GM12878 (cell line): Measurements from ENCODE around the gene CTRB1. TPM values are rescaled to one million over a fixed set of nuclear protein-coding genes. Genes with fewer than 3 reads are reported as not detected.

Experiments used
- JUND ChIP-seq: IDR thresholded peaks from 2 replicates; pipeline ENCODE4 v1.6.1; 2012; ENCODE audit warnings: low read depth, mild to moderate bottlenecking, low read length, improper control_type of control experiment, moderate library complexity
- MXI1 ChIP-seq: fragments of 150-350 bp; IDR thresholded peaks from 2 replicates; pipeline ENCODE4 v1.6.1; 2011; ENCODE audit warnings: low read depth, mild to moderate bottlenecking, inconsistent platforms, low read length, improper control_type of control experiment
- SREBF1 ChIP-seq: IDR thresholded peaks from 2 replicates; pipeline ENCODE4 v1.6.1; 2012; ENCODE audit warnings: mild to moderate bottlenecking, low read length
- polyA plus RNA-seq, 11 experiments: library from polyadenylated mRNA; depleted of rRNA in 4 of 11; unstranded in 6 of 11; stranded (reverse) in 5 of 11; fragments of >200 nt; fragmentation: Nextera tagmentation in 4 of 11; fragmentation: Illumina TruSeq in 1 of 11; extraction: Ambion mirVana in 4 of 11; extraction: Trizol in 1 of 11; gene quantifications; 1 replicate in 1 of 11; 2 replicates in 10 of 11; pipeline versions ENCODE4 v1.2.1 to v1.2.3, GENCODE V29; 2011 to 2016; ENCODE audit warnings: inconsistent platforms in 2 of 11, missing spikeins in 2 of 11, low read depth in 1 of 11
- total RNA-seq, 4 experiments: library from RNA; depleted of rRNA in 3 of 4; stranded (reverse); fragments of >200 nt in 3 of 4; fragmentation: Illumina TruSeq in 1 of 4; extraction: Trizol in 1 of 4; gene quantifications; 2 replicates each; pipeline versions ENCODE4 v1.2.1 to v1.2.3, GENCODE V29; 2013 to 2021
- TF ChIP-seq, protein P1 (sequence below): fragments of 450-650 bp; formaldehyde crosslinking; IDR thresholded peaks from 2 replicates; pipeline ENCODE4 v1.5.0; 2022; ENCODE audit warnings: mild to moderate bottlenecking, missing genetic modification characterization
- TF ChIP-seq, protein P2 (sequence below): fragments of 450-650 bp; IDR thresholded peaks from 2 replicates; pipeline ENCODE4 v1.6.1; 2016; ENCODE audit warnings: mild to moderate bottlenecking, moderate library complexity, borderline replicate concordance

CTRB1 gene
- total and polyA plus RNA-seq, 10 of the 15 experiments (the other 5 are each of a cell fraction or from before 2014, with no cell fraction given), result 0.28 to 4.4 TPM; not detected in 8

DNA sequence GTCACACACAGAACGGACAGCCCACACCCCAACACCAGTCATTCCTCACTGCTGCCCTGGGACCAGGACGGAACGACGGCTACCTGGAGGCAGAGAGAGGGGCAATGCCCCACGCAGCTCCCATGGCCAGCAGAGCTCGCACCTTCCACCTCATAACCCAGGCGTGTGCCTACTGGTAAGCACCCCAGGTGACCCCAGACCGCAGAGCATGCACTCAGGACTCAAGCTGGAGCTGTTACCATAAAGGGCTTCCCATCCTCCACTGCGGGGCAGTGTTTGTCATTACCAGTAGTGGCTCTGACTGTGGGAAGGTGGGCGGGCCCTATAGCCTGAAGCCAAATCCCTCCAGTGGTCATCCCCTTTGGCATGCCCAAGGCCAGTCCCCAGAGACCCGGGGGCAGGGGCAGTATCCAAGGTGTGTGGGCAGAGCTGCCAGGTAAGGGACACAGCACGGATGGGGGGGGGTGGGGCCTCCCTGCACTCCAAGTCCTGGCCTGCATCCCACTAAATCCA lies 37.3 kb downstream of the CTRB1 start (continued):
- TF ChIP-seq, protein P1, sequence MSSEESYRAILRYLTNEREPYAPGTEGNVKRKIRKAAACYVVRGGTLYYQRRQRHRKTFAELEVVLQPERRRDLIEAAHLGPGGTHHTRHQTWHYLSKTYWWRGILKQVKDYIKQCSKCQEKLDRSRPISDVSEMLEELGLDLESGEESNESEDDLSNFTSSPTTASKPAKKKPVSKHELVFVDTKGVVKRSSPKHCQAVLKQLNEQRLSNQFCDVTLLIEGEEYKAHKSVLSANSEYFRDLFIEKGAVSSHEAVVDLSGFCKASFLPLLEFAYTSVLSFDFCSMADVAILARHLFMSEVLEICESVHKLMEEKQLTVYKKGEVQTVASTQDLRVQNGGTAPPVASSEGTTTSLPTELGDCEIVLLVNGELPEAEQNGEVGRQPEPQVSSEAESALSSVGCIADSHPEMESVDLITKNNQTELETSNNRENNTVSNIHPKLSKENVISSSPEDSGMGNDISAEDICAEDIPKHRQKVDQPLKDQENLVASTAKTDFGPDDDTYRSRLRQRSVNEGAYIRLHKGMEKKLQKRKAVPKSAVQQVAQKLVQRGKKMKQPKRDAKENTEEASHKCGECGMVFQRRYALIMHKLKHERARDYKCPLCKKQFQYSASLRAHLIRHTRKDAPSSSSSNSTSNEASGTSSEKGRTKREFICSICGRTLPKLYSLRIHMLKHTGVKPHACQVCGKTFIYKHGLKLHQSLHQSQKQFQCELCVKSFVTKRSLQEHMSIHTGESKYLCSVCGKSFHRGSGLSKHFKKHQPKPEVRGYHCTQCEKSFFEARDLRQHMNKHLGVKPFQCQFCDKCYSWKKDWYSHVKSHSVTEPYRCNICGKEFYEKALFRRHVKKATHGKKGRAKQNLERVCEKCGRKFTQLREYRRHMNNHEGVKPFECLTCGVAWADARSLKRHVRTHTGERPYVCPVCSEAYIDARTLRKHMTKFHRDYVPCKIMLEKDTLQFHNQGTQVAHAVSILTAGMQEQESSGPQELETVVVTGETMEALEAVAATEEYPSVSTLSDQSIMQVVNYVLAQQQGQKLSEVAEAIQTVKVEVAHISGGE (CRISPR knock-in tag), result no peak
- TF ChIP-seq JUND, result no peak
- no peak for TF ChIP-seq MXI1
- TF ChIP-seq, protein P2, sequence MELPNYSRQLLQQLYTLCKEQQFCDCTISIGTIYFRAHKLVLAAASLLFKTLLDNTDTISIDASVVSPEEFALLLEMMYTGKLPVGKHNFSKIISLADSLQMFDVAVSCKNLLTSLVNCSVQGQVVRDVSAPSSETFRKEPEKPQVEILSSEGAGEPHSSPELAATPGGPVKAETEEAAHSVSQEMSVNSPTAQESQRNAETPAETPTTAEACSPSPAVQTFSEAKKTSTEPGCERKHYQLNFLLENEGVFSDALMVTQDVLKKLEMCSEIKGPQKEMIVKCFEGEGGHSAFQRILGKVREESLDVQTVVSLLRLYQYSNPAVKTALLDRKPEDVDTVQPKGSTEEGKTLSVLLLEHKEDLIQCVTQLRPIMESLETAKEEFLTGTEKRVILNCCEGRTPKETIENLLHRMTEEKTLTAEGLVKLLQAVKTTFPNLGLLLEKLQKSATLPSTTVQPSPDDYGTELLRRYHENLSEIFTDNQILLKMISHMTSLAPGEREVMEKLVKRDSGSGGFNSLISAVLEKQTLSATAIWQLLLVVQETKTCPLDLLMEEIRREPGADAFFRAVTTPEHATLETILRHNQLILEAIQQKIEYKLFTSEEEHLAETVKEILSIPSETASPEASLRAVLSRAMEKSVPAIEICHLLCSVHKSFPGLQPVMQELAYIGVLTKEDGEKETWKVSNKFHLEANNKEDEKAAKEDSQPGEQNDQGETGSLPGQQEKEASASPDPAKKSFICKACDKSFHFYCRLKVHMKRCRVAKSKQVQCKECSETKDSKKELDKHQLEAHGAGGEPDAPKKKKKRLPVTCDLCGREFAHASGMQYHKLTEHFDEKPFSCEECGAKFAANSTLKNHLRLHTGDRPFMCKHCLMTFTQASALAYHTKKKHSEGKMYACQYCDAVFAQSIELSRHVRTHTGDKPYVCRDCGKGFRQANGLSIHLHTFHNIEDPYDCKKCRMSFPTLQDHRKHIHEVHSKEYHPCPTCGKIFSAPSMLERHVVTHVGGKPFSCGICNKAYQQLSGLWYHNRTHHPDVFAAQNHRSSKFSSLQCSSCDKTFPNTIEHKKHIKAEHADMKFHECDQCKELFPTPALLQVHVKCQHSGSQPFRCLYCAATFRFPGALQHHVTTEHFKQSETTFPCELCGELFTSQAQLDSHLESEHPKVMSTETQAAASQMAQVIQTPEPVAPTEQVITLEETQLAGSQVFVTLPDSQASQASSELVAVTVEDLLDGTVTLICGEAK, result no peak
- TF ChIP-seq SREBF1, result no peak
- TF ChIP-seq, all 136 proteins: peak for 0
